ENCODE measurements around the gene KAT8.

The KAT8 gene

DNA sequence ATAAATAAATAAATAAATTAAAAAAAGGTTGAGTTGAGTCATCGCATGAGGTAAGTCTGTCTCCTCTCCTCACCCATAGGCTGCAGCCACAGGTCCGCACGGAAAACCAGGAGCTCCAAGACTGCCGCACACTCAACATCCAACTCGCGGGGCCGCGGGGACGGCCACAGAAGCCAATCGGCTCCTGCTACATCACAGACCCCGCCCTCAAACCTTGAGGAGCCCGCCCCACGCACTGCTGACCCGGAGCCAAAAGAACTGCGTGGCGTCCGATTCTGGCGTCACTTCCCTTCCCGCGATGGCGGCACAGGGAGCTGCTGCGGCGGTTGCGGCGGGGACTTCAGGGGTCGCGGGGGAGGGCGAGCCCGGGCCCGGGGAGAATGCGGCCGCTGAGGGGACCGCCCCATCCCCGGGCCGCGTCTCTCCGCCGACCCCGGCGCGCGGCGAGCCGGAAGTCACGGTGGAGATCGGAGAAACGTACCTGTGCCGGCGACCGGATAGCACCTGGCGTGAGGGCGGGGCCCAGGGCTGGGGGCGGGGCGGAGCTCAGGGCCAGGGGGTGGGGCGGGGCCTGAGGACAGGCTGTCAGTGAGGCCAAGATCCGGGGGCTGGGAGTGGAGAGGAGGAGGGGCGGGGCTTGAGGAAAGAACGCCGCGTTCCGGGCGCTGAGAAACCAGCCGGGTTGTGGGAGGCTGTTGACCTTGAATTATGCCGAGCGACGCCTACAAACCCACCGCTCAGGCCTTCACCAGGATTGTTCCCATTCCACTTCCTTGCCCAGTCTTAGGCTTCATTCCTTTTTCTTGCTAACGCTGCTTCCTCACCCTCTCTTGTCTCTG, at the start of gene KAT8:
KAT8 (plus strand) TSS at position 281 of the 839 bp plus-strand sequence; CDS start at position 299, 18 bp downstream.
- peak; percentile 94 for DNase-seq (ENCODE audit: low read depth, low spot score)

- no peak for DNase-seq (ENCODE audit: low read depth, low spot score)
Observed at GRCh38 chr16:31071861-31072260, 45.6 kb upstream of the KAT8 start.

DNA sequence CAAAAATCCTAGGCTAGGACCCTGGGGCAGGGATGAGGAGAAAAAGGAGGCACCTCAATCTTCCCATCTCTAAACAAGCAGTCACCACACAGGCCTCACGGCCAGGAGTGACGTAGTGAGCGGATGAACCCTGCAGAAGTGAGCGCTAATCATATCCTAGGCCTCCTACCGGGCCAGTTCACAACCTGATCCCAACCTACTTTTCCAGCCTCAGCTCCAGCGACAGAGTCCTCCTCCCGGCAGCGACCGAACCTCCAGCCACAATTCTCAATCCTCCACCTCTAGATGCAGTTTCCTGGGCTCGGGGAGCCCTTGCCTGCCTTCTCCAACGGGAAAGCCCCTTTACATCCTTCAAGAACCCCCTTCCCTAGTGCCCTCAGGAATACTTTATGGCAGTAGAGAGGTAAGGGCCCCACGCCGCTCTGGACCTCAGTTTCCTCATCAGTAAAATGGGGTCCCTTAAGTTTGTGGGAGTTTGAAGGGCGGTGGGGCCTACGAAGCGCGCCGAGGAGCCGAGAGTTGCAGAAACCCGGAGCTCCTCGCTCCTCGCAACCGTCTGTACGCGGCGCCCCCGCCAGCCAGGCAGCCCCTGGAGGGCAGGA, 44.8 kb upstream of the KAT8 start:
- DNase-seq (ENCODE audit: low read depth, low spot score), result no peak

- DNase-seq (ENCODE audit: low read depth, low spot score), result peak; percentile 71
Observed at GRCh38 chr16:31073142-31073969, 44.1 kb upstream of the KAT8 start.

GRCh38 chr16:31073970-31074813, 43.3 kb upstream of the KAT8 start, which contains the start of the genes ZNF646 and ZNF668:
ZNF646 (plus strand) TSS chr16:31074422; CDS start chr16:31076325, 1,903 bp downstream.
ZNF668 (minus strand) TSS chr16:31074240; CDS start chr16:31064459, 9,781 bp downstream.
- peak; percentile 95 for DNase-seq (ENCODE audit: low read depth, low spot score)

DNA sequence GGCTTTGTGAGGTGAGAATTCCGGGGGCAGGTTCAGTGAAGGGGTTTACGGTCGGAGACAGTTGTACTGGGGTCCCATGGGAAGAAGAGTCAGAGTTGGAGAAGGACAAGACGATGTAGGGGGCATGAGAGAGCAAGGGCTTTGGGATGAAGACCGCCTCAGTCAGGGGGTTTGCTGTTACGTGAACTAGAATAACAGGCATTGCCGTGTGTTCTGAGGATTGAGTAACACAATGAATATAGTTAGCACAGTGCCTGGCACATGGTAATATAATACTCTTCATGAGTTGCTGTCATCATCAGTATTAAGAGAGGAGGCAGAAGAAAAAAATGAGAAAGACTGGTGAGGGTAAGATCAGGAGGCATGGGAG, 42.7 kb upstream of the KAT8 start:
- DNase-seq (ENCODE audit: low read depth, low spot score), result no peak

- no peak for DNase-seq (ENCODE audit: low read depth, low spot score)
Observed at GRCh38 chr16:31076319-31076718, 41.1 kb upstream of the KAT8 start.

DNA sequence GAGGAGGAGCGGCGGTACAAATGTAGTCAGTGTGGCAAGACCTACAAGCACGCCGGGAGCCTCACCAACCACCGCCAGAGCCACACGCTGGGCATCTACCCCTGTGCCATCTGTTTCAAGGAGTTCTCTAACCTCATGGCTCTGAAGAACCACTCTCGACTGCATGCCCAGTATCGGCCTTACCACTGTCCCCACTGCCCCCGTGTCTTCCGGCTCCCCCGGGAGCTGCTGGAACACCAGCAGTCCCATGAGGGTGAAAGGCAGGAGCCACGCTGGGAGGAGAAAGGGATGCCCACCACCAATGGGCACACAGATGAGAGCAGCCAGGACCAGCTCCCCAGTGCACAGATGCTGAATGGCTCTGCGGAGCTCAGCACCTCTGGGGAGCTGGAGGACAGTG, 40.4 kb upstream of the KAT8 start:
- no peak for DNase-seq (ENCODE audit: low read depth, low spot score)

DNA sequence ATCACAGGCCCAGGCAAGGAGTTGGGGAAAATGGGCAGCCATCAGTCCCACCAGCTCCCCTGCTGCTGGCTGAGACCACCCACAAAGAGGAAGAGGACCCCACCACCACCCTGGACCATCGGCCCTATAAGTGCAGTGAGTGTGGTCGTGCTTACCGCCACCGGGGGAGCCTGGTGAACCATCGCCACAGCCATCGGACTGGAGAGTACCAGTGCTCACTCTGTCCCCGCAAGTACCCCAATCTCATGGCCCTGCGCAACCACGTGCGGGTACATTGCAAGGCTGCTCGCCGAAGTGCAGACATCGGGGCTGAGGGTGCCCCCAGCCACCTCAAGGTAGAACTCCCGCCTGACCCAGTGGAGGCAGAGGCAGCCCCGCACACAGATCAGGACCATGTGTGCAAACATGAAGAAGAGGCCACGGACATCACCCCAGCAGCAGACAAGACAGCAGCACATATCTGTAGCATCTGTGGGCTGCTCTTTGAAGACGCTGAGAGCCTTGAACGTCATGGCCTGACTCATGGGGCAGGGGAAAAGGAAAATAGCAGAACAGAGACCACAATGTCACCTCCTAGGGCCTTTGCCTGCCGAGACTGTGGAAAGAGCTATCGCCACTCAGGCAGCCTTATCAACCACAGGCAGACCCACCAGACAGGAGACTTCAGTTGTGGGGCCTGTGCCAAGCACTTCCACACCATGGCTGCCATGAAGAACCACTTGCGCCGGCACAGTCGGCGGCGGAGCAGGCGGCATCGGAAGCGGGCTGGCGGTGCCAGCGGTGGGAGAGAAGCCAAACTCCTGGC, 39.7 kb upstream of the KAT8 start:
- no peak for DNase-seq (ENCODE audit: low read depth, low spot score)

DNA sequence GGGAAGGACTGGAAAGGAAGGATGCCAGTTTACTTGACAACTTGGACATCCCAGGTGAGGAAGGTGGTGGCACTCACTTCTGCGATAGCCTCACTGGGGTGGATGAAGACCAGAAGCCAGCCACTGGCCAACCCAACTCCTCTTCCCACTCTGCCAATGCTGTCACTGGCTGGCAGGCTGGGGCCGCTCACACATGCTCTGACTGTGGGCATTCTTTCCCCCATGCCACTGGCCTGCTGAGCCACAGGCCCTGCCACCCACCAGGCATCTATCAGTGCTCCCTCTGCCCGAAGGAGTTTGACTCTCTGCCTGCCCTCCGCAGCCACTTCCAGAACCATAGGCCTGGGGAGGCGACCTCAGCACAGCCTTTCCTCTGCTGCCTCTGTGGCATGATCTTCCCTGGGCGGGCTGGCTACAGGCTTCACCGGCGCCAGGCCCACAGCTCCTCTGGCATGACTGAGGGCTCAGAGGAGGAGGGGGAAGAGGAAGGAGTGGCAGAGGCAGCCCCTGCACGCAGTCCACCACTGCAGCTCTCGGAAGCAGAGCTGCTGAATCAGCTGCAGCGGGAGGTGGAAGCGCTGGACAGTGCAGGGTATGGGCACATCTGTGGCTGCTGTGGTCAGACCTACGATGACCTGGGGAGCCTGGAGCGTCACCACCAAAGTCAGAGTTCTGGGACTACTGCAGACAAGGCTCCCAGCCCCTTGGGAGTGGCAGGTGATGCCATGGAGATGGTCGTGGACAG, 38.7 kb upstream of the KAT8 start:
- no peak for DNase-seq (ENCODE audit: low read depth, low spot score)

DNA sequence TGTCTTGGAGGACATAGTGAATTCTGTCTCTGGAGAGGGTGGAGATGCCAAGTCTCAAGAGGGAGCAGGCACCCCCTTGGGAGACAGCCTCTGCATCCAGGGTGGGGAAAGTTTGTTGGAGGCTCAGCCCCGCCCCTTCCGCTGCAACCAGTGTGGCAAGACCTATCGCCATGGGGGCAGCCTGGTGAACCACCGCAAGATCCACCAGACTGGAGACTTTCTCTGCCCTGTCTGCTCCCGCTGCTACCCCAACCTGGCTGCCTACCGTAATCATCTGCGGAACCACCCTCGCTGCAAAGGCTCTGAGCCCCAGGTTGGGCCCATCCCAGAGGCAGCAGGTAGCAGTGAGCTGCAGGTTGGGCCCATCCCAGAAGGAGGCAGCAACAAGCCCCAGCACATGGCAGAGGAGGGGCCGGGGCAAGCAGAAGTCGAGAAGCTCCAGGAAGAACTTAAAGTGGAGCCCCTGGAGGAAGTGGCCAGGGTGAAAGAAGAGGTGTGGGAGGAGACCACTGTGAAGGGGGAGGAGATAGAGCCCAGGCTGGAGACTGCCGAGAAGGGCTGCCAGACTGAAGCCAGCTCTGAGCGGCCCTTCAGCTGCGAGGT, 38.0 kb upstream of the KAT8 start:
- DNase-seq (ENCODE audit: low read depth, low spot score), result no peak

- DNase-seq (ENCODE audit: low read depth, low spot score), result no peak
Observed at GRCh38 chr16:31080035-31080629, 37.3 kb upstream of the KAT8 start.

- no peak for DNase-seq (ENCODE audit: low read depth, low spot score)
Observed at GRCh38 chr16:31080756-31081419, 36.6 kb upstream of the KAT8 start.

- no peak for DNase-seq (ENCODE audit: low read depth, low spot score)
Observed at GRCh38 chr16:31081428-31082351, 35.8 kb upstream of the KAT8 start.

GRCh38 chr16:31082368-31083045, 35.0 kb upstream of the KAT8 start:
- no peak for DNase-seq (ENCODE audit: low read depth, low spot score)

DNA sequence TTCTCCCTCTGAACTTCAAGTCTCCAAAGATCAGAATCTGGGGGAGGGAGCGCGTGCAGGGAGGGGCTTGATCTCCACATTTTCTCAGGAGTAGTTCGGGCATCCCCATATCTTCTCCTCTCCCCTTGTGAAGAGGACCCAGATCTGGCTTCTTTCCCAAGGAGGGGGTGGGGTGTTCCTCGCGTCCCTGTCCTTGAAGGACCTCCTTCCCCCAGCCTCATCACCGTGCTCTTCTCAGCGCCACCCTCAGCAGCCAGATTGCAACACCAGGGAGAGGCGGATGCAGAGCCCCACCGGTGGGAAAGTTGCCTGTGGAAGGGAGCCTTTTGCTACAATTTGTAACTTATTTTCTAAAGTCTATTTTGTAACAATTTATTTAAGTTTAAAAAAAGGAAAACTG, 34.4 kb upstream of the KAT8 start:
- no peak for DNase-seq (ENCODE audit: low read depth, low spot score)

- no peak for DNase-seq (ENCODE audit: low read depth, low spot score)
Observed at GRCh38 chr16:31083556-31083955, 33.9 kb upstream of the KAT8 start.

All from activated naive CD8-positive, alpha-beta T cell treated with anti-CD3 and anti-CD28 coated beads, Interleukin-2, amount 50 U/mL, for 16 hours (primary cell).